SK-N-MC (cell line): ENCODE measurements around the gene ARID1B.

Experiments
- DNase-seq: peaks from one replicate; pipeline ENCODE4 v3.0.0-alpha.2; 2011; ENCODE audit warnings: low read depth, low spot score
- H3K27ac ChIP-seq: fragments of 200-600 bp; sonication (generic); 2 replicates; pipeline ENCODE4 v1.5.1; 2016; ENCODE audit warnings: mixed run types
- H3K36me3 ChIP-seq: fragments of 200-600 bp; sonication (generic); 2 replicates; pipeline ENCODE4 v1.6.1; 2017; ENCODE audit warnings: antibody characterized with exemption, low read length, mixed read lengths; ENCODE audit not compliant: insufficient read depth
- H3K4me3 ChIP-seq: fragments of 200-600 bp; sonication (generic); 2 replicates; pipeline ENCODE4 v1.5.1; 2016
- H3K9ac ChIP-seq: fragments of 200-600 bp; sonication (generic); 2 replicates; pipeline ENCODE4 v1.8.0; 2017; ENCODE audit warnings: mixed run types, mixed read lengths; ENCODE audit not compliant: insufficient read length
- H3K9me3 ChIP-seq: fragments of 200-600 bp; sonication (generic); 2 replicates; pipeline ENCODE4 v1.6.1; 2017; ENCODE audit warnings: low read depth, mild to moderate bottlenecking, antibody characterized with exemption, low read length, moderate library complexity, mixed read lengths
- EZH2 ChIP-seq: fragments of 200-600 bp; sonication (generic); IDR thresholded peaks from one replicate; pipeline ENCODE4 v1.6.1; 2017; ENCODE audit warnings: antibody characterized with exemption
- FOXP2 ChIP-seq: optimal IDR thresholded peaks from 2 replicates; pipeline ENCODE3; 2011; ENCODE audit warnings: mild to moderate bottlenecking, moderate library complexity; ENCODE audit not compliant: insufficient read depth; ENCODE audit errors: extremely low read length, control extremely low read depth
- POLR2AphosphoS5 ChIP-seq: IDR thresholded peaks from 2 replicates; pipeline ENCODE4 v1.6.1; 2012; ENCODE audit warnings: mild to moderate bottlenecking, low read depth, low read length, borderline replicate concordance

ARID1B gene

DNA sequence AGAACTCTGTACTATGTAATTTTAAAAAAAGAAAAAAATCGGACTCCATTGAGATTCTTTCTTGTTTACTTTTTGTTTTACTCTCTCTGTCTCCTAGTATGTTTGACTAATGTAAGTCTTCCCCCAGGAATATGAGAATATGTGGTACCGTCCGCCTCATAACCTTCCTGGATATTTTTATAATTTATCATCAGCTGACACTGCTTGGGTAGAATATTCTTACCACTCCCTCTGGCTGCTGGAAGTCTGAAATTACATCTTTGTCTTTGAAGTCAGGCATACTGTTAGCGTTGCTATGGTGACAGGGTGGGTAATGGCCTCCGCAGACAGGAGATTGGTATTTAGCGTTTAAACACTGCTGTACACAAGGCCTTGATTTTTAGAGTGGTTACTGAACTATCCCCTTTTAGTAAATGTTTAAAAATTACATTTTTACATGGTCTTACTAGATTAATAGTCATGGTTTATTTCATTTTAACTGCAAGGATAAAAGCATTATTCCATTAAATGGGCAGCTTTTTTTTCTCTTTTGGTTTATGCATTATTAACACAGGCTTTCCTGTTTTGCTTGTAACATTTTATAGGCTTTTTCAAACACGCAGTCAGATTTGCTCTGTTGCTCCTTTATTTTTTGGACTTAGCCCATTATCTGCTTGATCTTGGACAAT lies 176.4 kb downstream of the ARID1B start:
- TF ChIP-seq FOXP2 (no peak), POLR2AphosphoS5 (no peak), EZH2 (no peak)
- peak; percentile 93 for DNase-seq
- peak overlapping the region; percentile 84 for H3K27ac ChIP-seq

DNA sequence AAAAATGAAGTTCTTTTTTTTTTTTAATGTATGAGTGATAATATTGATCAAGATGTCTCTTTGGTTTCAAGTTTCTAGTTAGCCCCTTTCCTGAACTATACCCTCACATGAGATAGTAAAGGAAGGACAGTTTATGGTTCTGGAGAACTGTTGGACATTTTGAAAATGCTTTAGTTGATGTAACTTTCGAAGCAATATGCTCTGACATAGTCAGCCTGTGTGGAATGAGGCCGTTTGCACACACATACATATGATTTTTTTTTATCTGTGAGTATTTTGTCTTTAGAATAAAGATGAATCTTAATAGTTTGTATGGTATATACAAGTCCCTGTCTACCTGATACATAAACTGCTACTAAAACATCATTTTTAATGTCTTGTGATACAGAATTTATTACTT lies 177.0 kb downstream of the ARID1B start:
- H3K9ac ChIP-seq = peak overlapping the region; percentile 61
- peak overlapping the region; percentile 65 for H3K4me3 ChIP-seq
- no peaks in the 10 kb centered on the region for H3K9me3 ChIP-seq
- DNase-seq = no peak
- no peaks in the 10 kb centered on the region for H3K36me3 ChIP-seq
- TF ChIP-seq EZH2 (no peak), FOXP2 (no peak), POLR2AphosphoS5 (no peak)
- peak overlapping the region; percentile 84 for H3K27ac ChIP-seq

More for the DNA sequence above, 176.4 kb downstream of the ARID1B start:
- Histone ChIP-seq H3K36me3 (no peaks in the 10 kb centered on the region), H3K9me3 (no peaks in the 10 kb centered on the region), H3K4me3 (peak overlapping the region; percentile 65), H3K9ac (peak overlapping the region; percentile 61)

DNA sequence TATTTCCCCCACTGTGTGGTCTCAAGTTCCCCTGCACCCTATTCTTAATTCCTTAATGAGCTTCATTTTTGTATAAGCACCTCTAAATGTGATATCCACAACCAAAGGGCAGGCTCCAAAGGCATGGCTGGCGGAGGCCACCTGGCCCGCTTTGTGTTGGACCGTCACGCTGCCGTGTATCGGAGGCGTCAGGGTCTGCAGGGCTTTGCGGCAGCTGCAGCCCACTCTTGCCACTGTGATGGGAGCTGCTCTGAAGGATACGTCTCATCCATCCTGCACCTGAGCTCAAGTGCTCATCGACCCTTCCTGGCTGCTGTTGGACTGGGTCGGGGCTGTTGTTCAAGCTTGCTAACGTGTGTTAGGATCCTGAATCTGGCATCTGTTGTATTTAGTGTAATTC lies 177.6 kb downstream of the ARID1B start:
- Histone ChIP-seq H3K4me3 (no peak overlapping the region), H3K9ac (no peak overlapping the region), H3K9me3 (no peaks in the 10 kb centered on the region), H3K27ac (peak overlapping the region; percentile 84; the same call in 1 of the 2 replicates), H3K36me3 (no peaks in the 10 kb centered on the region)
- DNase-seq = no peak
- TF ChIP-seq FOXP2 (no peak), POLR2AphosphoS5 (no peak), EZH2 (no peak)

DNA sequence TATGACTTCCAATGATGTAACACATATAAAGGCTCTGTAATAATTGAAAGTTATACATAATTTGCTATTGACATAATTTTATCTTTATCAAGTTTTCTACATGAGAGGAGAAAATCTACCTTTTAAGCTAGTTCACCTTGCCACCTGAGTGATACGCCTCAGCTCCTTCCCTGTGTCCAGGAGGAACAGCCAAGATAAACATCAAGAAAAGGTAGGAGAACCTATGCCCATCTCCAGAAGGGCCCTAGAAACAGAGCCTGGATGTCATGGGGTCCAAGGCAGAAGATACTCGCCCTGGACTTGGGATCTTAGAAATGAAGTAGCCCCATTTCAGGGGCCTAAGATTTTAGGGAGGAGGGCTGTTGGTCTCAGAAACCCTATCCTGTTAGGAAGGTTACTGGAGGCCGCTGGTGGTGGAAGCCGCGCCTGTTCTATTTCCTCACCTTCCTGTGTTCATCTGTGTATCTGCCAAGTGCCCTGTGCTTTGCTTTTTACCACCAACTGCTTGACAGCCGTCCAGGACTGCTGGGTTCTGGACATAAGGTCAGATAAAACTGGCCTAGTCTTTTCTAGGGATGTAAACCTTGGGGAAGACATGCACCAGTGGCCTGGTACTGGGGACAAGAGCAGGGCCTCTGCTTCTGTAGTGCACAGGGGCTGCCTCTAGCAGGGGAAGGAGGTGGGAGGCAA lies 178.5 kb downstream of the ARID1B start:
- Histone ChIP-seq H3K4me3 (no peak overlapping the region), H3K27ac (no peak overlapping the region)

GRCh38 chr6:156956286-156956685 lies 179.1 kb downstream of the ARID1B start:
- TF ChIP-seq EZH2 (no peak), POLR2AphosphoS5 (no peak), FOXP2 (no peak)

More for the DNA sequence above, 178.5 kb downstream of the ARID1B start:
- Histone ChIP-seq H3K36me3 (no peaks in the 10 kb centered on the region), H3K9ac (no peak overlapping the region), H3K9me3 (no peaks in the 10 kb centered on the region)
- no peak for DNase-seq
- TF ChIP-seq FOXP2 = no peak

DNA sequence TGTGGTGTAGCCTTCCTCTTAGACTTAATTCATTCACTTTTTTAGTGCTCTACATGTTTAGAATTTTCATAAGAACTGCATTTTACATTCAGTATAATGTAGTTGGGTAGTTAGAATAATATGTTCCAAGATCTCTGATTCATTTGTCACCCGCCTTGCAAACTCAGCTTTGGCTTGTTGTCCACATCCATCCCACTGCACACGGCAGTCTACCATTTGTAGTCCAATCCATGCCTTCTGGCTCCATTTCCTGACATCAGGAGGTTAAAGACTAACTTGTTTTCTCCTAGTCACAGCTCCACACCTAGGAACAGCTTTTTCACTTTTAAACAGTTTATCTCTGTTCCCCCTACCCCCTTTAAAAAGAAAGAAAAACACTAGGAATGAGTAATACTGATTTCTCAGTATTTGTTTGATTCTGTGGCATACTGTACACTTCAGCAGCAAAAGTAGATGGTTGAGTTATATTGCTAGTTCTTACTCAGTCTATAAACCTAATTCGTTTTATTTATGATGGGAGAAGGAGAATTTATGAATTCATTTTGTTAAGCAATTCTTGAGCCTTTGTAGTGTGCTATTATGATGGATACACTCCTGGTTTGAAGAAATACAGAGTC lies 180.9 kb downstream of the ARID1B start:
- Histone ChIP-seq H3K36me3 (no peaks in the 10 kb centered on the region), H3K27ac (no peak overlapping the region; the same call in 1 of the 2 replicates), H3K9me3 (no peaks in the 10 kb centered on the region), H3K9ac (no peak overlapping the region), H3K4me3 (no peak overlapping the region)
- DNase-seq = no peak
- no peak for TF ChIP-seq FOXP2

More at GRCh38 chr6:156956286-156956685, 179.1 kb downstream of the ARID1B start:
- Histone ChIP-seq H3K36me3 (no peaks in the 10 kb centered on the region), H3K27ac (no peak overlapping the region), H3K9ac (no peak overlapping the region), H3K4me3 (no peak overlapping the region), H3K9me3 (no peaks in the 10 kb centered on the region)
- no peak for DNase-seq

DNA sequence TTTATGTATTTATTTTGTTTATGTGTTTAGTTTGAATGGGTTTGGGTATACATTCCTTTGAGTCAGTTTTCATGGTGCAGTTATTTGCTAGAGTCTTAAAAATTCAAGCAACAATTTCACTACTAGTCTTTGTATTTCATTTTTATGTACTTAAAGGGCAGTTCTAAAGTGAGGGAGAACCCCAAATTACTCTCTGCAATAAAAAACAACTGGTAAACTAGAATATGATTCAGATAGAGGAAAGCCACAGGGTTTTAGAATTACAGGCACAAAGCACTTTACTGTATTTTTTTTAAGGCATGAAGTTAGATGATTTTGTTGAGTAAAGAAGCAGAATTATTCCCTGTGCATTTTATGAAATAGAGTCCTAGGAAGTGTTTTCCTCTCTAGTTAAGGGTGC lies 183.3 kb downstream of the ARID1B start:
- no peak for TF ChIP-seq EZH2
- peak overlapping the region; percentile 23 for H3K27ac ChIP-seq
- DNase-seq = no peak
- no peak overlapping the region for H3K9ac ChIP-seq
- no peaks in the 10 kb centered on the region for H3K36me3 ChIP-seq
- no peak overlapping the region for H3K4me3 ChIP-seq
- no peaks in the 10 kb centered on the region for H3K9me3 ChIP-seq

GRCh38 chr6:156961282-156961892 lies 184.2 kb downstream of the ARID1B start:
- Histone ChIP-seq H3K27ac (no peak overlapping the region), H3K9ac (no peak overlapping the region), H3K4me3 (no peak overlapping the region), H3K36me3 (no peaks in the 10 kb centered on the region), H3K9me3 (no peaks in the 10 kb centered on the region)
- no peak for DNase-seq
- TF ChIP-seq FOXP2 = no peak
- no peak for TF ChIP-seq EZH2
- TF ChIP-seq POLR2AphosphoS5 = no peak
